Measurements from ENCODE around the gene C9orf57.
"Not testable (repeated sequence)": the region's sequence is repeated elsewhere in the genome, so short reads cannot be mapped to it uniquely, and the experiment has no call there.

The C9orf57 gene

GRCh38 chr9:72060513-72060912 lies at the start of gene C9orf57:
TSS of gene C9orf57 (minus strand) at chr9:72060613. CDS start at chr9:72059331, 1,282 bp downstream.
- DNase-seq = no peak

DNA sequence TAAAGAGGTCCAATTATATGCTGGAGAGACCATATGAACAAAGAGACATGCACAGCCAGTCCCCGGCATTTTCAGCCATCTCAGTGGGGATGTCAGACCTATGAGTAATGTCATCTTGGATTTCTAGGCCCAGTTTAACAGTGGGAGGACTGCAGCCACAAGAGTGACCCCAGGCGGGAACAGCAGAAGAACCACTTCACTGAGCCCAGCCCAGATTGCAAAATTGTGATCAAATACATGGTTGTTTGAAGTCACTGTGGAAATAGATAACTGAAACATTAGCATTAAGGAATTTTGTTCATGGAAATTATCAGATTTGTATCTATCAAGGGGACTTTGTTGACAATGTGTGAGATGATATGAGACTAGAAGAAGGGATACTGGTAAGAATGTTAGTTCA lies 42.1 kb upstream of the C9orf57 start:
- DNase-seq = no peak

- not testable (repeated sequence) for DNase-seq
These were observed 35.1 kb upstream of the C9orf57 start for GRCh38 chr9:72095520-72095919.

DNA sequence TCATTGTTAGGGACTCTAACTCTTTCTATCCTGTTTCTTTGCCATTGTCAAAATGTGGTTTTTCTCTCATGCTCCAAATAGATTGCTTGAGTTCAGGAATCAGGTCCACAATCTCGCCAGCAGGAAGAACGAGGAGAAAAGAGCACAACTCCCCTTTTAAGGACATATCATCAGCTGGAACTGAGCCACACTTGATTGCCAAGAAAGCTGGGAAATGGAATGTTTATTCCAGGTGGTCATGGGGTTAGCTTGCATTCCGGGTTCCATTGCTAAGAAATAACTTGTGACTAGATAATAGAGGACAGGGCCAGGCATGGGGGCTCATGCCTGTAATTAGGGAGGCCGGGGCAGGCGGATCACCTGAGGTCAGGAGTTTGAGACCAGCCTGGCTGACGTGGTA lies 32.4 kb upstream of the C9orf57 start:
- no peak for DNase-seq

DNA sequence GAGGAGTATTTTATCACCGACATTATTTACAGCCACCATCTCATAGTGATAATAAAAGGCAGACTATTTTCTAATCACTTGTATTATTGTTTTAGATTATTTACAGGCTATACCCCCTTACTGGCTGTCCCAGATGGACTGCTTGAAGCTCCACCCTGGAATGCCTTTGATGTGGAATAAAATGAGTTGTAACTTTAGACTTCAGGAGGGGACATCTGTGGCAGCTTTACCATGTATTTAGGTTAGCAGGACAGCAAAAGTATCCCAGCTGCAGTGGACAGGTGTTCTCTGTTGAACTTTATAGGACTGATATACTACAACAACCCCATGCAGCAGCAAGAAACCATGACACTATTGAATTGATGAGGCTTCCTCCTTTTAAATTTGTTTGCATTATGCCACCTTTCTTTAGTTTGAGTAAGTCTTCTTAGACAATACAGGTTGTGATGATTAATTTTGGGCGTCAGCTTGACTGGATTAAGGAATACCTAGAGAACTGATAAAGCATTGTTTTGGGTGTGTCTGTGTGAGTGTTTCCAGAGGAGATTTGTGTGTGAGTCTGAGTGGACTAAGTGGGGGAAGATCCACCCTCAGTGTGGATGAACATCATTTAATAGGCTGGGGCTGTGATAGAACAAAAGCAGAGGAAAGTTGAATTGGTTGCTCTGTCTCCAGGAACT lies 29.2 kb upstream of the C9orf57 start:
- no peak for DNase-seq

GRCh38 chr9:72082536-72082935 lies 22.1 kb upstream of the C9orf57 start:
- no peak for DNase-seq

GRCh38 chr9:72074666-72075065 lies 14.3 kb upstream of the C9orf57 start:
- not testable (repeated sequence) for DNase-seq

- no peak for DNase-seq
These were observed 4.7 kb upstream of the C9orf57 start for GRCh38 chr9:72065076-72065475.

DNA sequence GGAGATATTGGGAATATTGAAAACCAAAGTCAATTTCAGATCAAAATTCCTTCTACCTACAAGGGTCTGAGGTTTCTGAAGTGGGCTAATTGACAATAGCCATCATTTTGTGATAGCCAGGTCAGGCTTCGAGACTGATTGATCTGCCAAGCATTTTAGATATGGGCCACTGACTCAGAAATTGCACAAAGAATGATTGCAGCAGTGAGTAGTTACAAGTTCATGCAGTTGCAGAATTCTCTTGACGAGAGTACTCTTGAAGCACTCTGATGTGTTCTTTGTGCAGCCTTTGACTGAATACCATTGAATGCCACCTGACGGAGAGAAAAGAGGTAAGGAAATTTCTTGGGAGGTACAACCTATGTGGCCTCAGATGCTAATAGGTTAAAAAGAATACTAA lies 8.3 kb downstream of the C9orf57 start:
- no peak for DNase-seq

DNA sequence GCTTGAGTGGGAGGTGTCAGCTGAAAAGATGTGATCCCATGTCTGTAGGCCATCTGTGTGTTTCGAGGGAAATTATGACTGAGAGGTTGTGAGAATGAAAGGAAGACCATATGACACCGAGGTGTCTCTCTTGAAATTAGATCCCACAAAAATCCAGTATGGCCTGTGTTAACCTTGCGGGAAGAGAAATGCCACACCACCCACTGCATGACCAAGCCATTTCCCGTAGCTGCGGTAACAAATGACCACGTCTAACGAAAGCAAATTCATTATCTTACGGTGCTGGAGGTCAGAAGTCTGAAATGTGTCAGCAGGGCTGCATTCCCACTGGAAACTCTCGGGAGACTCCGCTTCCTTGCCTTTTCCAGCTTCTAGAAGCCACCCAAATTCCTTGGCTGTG lies 11.6 kb downstream of the C9orf57 start:
- no peak for DNase-seq

DNA sequence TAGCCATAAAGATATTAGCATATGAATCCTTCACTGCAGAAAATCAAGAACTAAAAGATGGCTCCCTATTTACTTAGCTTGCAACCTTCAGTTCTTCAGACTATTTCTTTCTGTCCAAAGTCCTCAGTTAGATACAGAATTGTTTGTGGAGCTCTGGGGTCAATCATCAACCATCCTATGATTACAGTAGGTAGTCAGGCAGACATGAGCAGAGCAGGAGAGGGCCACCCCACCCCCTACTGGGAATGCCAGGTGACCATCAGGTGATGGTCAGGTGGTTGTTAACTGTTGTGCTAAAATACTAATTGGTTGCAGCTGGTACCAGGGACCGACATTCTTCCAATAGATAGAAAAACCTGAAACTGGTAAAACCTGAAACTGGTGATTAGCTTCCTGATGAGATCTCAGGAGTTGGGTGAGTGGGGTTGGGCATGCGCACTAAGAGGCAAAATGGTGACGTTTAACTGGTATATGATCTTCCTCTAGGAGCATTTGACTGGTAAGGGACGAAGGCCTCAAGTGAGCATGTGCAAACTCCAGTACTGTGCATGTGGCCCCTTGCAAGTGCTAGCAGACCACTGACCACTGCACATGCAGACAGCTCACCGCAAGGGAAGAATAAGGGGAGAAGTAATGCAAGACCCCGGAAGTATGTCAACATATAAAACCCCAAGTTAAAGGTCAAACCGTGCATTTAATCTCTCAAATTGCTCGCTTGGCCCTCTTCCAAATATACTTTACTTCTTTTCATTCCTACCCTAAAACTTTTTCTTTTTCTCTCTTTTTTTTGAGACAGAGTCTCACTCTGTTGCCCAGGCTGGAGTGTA lies 13.6 kb downstream of the C9orf57 start:
- DNase-seq = no peak

DNA sequence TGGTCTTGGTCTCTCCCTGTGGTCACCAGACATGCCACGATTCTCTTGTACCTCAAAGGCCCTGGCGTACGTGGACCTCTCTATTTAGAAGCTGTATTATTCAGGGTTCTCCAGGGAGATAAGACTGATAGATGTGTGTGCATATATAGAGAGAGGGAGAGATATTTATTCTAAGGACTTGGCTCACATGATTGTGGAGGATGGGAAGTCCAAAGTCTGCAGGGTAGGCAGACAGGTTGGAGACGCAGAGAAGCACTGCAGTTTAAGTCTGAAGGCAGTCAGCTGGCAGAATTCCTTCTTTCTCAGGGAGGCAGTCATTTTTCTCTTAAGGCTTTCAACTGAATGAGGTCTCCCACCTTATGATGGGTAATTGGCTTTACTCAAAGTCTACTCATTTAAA lies 16.3 kb downstream of the C9orf57 start:
- DNase-seq = no peak

- DNase-seq = no peak
These were observed 16.8 kb downstream of the C9orf57 start for GRCh38 chr9:72043576-72043975.

GRCh38 chr9:72042928-72043327 lies 17.5 kb downstream of the C9orf57 start:
- DNase-seq = no peak

GRCh38 chr9:72041775-72042194 lies 18.6 kb downstream of the C9orf57 start:
- DNase-seq = no peak

DNA sequence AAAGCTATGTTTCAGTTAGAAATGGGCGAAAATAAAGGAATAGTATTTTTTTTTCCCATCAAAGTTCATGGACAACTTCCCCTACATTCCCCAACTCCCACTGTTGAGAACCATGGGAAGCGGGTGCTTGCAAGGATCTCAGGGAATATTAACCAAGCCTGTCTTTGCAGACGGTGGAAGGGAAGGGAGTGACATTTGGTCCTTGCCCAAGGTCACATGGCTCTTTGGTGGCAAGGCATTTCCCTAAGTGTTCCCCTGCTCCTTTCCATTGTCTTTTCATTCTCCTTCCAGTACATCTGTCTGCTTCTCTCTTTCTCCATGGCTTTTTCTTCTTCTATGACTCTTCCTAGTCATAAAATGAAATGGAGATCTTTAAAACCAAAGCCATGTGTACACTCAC lies 19.0 kb downstream of the C9orf57 start:
- DNase-seq = no peak

DNA sequence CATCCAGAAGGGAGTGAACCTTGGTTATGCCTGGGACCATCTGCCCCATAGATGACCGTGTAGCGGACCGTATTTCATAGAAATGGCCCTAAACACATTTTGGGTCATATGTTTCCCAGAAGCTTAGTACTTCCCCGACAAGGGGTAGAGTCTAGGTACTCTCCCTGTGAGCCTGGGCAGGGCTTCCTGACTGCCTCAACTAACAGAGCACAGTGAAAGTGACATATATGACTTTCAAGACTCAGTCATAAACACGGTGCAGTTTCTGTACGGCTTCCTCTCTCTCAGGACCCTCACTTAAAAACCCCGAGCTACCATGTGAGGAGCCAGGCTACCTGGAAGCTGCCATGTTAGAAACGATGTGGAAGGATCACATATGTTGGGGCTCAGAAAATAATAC lies 20.9 kb downstream of the C9orf57 start:
- no peak for DNase-seq

DNA sequence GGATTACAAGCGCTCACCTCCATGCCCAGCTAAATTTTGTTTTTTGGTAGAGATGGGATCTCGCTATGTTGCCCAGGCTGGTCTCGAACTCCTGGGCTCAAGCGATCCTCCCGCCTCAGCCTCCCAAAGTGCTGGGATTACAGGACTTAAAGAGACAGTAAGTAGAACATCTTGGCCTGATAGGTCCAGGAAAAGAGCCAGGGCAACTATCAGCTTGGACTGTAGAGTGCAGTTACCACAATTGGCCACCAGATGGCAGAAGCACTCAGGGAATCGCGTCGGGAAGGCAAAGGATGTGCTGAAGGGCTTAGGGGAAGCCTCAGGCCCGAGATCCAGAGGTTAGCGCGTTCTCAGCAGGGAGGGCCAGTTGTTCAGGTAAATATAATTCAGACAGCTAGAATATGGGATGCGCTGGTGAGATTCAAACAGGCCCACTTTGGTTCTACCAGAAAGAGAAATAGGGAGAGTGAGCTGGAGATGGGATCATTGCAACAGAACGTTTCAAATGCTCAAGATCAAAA lies 21.5 kb downstream of the C9orf57 start:
- peak; percentile 1 to 55 (median 27) for DNase-seq

- DNase-seq = no peak
These were observed 22.0 kb downstream of the C9orf57 start for GRCh38 chr9:72038408-72038807.

- no peak for DNase-seq
These were observed 22.8 kb downstream of the C9orf57 start for GRCh38 chr9:72037571-72037970.

- DNase-seq = no peak
These were observed 29.6 kb downstream of the C9orf57 start for GRCh38 chr9:72030767-72031166.

DNA sequence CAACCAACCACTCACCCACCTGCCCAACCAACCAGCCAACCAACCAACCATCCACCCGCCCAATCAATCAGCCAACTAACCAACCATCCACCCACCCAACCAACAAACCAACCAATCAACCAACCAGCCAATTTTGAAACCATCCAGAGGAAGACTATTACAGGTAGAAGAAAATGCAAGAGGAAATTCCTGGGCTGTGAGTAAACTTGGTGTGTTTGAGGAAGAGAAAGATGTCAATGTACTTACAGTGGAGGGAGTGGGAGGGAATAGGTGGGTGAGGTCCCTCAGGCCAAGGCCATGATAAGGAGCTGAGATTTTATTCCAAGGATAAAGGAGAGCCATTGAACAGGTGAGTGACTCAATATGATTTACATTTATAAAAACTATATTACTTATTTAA lies 30.4 kb downstream of the C9orf57 start:
- DNase-seq = no peak

- no peak for DNase-seq
These were observed 34.5 kb downstream of the C9orf57 start for GRCh38 chr9:72025906-72026305.

DNA sequence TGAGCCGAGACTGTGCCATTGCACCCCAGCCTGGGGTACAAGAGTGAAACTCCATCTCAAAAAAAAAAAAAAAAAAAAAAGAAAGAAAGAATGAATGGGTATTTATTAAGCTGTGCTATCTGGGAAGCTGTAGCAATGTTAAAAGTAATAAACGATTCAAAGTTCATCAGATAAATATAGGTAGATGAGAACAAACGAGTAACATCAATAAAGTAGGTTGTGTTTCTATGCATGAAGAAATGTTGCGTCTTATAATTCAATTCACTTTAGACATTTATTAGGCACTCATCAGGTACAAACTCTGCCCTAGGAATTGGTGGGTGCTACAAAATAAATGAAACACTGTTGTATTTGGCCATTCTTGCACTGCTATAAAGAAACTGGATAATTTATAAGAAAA lies 36.8 kb downstream of the C9orf57 start:
- DNase-seq = no peak

Data from stimulated activated naive CD4-positive, alpha-beta T cell (primary cell).